NOMO-1 treated with DMSO at 0.1 percent for 48 hours (cell line): ENCODE measurements around the gene STAMBPL1.
"Not testable (repeated sequence)": the region's sequence is repeated elsewhere in the genome, so short reads cannot be mapped to it uniquely, and the experiment has no call there.

Experiments
- DNase-seq: peaks from one replicate; lab custom pipeline; 2025; ENCODE audit not compliant: unreplicated experiment; lab: John Stamatoyannopoulos, UW

Gene STAMBPL1

GRCh38 chr10:88918191-88918905 is 38.3 kb downstream of the STAMBPL1 start:
- no peak for DNase-seq

DNA sequence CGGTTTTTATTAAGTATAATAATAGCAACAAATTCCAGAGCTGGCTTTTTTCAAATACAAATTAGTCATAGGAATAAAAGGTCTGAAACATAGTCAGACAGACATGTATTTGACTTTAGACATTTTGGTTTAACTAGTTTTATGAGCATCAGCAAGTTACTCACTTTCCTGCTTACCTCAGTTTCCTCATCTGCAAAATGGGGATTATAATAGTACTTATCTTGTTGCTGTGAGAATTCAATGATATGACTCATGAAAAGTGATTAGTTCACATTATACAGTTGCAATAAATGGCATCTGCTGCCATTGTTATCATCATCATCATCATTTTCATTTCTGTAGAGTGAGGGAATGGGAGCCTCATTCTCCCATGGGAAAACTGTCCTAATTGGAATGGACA is 39.0 kb downstream of the STAMBPL1 start:
- DNase-seq, result no peak

- DNase-seq, result no peak
Observed at GRCh38 chr10:88920198-88920597, 40.2 kb downstream of the STAMBPL1 start.

DNA sequence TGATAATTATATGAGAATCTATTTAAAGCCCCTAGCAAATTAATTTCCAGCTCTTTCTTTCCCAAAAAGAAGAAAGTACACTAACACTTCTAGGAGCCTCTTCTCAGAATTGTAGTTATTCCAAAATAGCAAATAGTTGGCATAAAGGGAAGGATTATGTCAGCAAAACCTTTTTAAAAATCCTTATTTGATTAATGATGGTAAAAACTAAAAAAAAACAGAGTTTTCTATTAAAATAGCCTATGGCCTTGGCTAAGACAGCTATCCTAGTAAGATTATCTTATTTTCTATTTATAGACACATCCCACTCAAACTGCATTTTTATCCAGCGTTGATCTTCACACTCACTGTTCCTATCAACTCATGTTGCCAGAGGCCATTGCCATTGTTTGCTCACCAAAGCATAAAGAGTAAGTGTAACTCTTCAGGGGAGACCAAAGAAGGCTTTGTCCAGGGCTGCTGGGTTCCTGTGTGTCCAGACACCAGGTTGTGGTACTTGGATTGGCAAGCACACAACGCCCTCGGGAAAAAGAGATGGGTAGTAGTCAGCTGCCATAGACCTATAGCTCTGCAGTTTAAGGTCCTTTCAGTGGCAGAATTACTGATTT is 41.0 kb downstream of the STAMBPL1 start:
- no peak for DNase-seq

GRCh38 chr10:88922041-88922440 is 42.0 kb downstream of the STAMBPL1 start:
- no peak for DNase-seq

DNA sequence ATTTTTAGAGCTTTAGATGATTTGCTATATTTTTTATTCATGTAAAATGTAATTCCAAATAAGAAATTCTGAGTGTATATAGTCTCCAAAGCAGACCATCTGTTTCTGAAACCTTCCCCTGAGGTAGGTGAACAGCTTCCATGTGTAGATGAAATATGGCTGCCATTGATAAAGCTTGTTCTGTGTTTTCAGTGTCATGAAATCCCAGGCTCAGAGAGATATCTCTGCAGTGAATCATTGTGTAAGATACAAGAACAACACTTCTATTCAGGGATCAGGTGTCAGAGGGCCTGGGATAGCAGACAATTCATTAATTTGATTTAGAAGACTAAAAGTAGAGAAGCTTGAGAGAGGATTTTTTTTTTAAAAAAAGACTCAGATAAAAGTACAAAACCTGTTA is 43.5 kb downstream of the STAMBPL1 start:
- no peak for DNase-seq

DNA sequence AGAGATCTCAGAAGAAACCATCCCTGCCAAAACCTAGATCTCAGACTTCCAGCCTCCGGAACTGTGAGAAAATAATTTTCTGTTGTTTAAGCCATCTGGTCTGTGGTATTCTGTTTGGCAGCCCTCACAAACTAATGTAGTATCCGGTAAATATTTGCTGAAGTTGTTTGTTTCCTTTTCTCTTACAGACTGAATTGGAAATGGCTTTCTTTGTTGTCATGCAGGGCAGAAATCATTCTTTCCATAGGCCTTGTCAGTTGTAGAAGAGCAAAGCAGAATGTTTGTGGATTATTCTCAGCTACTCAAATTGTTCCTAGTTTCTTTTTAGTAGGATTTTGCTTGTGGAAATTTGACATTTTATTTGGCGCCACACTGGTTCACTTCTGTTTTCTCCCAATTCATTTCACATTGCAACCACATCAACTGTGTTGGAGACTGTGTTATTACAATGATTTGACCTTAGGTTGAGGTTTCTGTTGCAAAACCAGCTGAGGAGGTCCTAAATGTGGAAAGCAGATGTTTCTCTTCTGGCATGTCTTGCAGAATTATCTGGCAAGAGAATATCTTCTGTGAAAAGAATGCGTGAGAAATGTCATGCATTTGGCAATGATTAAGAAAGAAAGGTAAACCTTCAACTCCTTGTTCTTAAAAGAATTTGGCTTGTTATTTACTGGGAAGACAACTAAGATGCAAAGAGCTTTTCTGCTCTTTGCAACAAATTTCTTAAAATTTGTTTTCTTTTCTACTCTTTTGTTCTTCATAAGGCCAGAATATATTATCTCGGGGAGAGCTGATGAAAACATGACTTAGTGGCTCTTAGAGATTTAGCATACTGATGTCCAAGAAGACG is 46.7 kb downstream of the STAMBPL1 start:
- DNase-seq, result peak; percentile 84

- DNase-seq, result no peak
Observed at GRCh38 chr10:88927416-88927690, 47.3 kb downstream of the STAMBPL1 start.

DNA sequence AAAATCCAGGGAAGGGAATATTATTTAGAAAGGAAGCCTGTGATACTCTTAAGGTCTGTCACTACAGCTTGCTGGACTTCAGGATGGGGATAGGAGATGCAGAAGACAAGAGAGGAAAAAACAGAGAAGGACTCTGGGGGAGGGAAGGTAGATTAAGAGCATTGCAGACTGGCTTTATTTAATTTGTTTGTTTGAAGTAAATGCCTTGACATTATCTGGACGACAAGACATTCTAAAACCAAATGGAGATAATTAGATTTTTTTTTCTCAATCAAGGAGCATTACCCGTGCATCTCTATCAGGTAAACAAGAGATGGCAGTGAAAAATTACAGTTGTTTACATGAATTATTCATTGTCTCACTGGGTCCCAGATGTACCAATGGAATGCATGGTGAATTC is 48.2 kb downstream of the STAMBPL1 start:
- no peak for DNase-seq

DNA sequence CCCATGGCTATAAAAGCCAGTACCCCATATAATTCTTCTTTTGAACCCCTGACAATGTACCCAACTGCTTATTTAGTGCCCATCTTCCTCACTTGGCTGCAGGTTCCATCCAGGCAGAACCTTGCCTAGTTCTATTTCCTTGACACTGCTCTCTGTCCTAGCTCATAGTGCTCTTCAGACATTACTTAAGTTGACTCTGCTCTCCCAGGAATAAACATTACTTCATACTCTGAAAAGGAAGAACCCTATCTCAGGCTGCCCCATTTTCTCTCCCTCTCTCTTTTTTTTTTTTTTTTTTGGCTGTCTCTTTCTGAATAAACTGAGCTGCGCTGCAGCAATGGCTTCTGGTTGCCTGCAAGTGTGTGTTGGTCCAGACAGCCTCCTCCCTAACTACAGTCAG is 51.5 kb downstream of the STAMBPL1 start:
- no peak for DNase-seq

GRCh38 chr10:88932029-88932428 is 52.0 kb downstream of the STAMBPL1 start:
- not testable (repeated sequence) for DNase-seq

DNA sequence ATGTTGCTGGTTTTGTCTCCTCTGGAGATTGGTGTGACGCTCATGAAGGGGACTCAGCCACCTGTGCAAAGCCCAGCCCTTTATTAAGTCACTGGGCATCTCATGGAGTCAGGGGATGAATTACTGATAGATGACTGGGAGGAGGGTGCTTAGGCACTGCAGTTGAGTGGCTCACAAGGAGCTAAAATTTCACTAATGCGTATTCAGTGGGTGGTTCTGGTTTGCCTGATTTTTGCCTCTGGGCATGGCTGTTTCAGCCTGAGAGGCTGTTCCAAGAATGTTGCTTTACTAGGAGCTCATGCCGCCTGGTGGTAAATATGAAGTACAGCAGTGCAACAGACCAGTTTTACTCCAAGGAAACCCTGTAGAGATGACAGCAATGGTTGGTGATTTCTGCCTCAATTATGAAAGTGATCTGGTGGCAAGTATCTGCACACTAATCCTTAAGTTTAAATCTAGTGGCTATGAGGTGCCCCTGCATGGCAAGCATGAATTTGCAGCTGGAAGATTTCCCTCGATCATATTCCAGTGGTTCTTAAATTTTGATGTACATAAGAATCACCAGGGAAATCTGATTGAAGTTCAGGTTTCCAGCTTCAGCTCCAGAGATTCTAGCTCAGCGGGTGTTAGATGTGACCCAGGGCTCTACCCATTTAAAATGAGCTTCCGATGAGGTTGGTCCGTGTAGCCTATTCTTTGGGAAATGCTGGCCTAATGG is 52.7 kb downstream of the STAMBPL1 start:
- peak; percentile 76 for DNase-seq

DNA sequence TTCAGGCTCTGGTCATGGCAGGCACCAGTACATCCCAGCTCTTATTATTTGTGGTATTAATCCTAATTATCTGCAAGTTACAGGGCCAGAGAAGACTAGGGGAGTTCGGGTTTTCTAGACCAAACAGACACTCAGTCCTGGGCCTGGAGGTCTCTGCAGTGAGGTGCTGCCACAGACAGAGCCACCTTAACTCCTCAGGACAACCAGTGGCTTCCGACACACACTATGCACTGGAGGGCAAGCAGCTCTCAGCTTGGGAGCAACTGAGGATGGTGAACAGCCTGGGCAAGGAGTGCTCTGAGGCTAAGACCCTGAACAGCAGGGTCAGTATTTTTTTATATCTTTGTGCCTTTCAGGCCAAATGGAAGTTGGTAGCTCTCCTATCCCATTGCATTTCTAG is 53.5 kb downstream of the STAMBPL1 start:
- DNase-seq, result no peak

GRCh38 chr10:88934900-88935672 is 55.0 kb downstream of the STAMBPL1 start:
- peak; percentile 65 for DNase-seq

DNA sequence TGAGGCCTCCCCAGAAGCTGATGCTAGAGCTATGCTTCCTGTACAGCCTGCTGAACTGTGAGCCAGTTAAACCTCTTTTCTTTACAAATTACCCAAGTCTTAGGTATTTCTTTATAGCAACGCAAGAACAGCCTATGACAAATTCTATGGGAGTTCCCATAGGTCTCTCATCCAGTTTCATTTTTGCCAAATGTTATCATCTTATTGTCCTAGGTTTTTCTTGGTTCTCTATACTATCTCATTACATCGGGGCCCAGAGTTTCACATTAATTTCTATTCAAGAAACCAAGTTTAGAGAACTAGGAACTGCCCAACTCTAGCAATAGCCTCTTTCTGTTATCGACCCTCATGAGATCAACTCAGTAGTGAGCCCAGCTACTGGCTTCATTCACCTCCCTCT is 56.6 kb downstream of the STAMBPL1 start:
- no peak for DNase-seq

DNA sequence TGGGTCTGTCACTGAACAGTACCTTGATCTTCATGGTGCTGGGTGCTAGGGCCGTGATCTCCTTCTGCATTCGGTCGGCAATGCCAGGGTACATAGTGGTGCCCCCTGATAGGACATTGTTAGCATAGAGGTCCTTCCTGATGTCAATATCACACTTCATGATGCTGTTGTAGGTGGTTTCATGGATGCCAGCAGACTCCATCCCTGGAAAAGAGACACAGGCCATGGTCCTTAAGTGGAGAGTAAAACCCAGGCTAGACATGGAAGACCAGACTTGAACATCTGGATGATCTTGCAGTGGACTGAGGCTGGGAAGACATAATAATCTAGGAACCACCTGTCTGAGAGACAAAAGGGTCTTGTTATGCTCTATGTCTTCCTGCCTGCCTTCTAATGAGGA is 58.0 kb downstream of the STAMBPL1 start:
- DNase-seq, result no peak

DNA sequence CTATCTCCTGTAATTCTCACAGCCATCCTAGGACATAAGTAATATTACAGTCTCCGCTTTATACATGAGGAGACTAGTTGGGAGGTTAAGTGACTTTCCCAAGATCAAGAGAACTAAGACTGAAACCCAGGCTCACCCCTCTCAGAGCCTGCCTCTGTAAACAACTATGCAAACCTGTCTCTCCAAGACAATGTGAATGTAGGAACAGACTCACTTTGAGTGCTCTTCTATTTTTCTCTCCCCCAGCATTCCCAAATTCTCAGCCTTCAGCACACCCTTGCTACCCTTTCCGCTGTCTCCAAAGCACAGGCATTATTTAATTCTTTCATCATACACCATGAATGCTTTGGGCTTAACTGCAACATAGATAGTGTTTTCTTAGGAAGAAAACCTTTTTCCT is 58.9 kb downstream of the STAMBPL1 start:
- DNase-seq, result no peak

GRCh38 chr10:88941026-88941425 is 61.0 kb downstream of the STAMBPL1 start:
- DNase-seq, result no peak

DNA sequence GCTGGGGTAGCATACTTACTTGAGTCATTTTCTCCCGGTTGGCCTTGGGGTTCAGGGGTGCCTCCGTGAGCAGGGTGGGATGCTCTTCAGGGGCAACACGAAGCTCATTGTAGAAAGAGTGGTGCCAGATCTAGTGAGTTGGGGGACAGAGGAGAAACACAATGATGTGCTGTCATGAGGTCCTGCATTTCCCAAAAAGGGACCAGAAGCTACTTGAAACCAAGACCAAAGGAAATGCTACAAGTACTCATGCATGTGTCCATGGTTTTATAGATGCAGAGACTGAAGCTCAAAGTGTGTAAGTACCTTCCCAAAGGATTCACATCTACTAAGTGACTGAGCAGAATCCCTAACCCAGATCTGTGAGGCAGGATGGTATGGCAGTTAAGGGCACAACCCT is 63.7 kb downstream of the STAMBPL1 start:
- DNase-seq, result no peak

- DNase-seq, result peak; percentile 71
Observed at GRCh38 chr10:88944813-88945212, 64.8 kb downstream of the STAMBPL1 start.

DNA sequence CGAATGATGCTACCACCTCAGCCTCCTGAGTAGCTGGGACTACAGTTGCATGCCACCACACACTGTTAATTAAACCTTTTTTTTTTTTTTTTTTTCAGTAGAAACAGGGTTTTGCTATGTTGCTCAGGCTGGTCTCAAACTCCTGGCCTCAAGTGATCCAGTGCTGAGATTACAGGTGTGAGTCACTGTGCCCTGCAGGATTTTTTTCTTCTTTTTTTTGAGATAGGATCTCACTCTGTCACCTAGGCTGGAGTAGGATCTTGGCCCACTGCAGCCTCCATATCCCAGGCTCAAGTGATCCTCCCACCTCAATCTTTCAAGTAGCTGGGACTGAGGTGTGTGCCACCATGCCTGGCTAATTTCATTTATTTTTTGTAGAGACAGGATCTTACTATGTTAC is 66.2 kb downstream of the STAMBPL1 start:
- no peak for DNase-seq
